VCaP (cell line): ENCODE data around the gene CIPC.

Experiments
- H3K27ac ChIP-seq: fragments of 450-650 bp; 2 replicates; pipeline ENCODE4 v1.5.1; 2017
- CTCF ChIP-seq: fragments of 450-650 bp; conservative IDR thresholded peaks from 2 replicates; pipeline ENCODE4 v1.5.1; 2017; ENCODE audit warnings: mild to moderate bottlenecking, moderate library complexity

The CIPC gene

GRCh38 chr14:77130386-77130785 lies 32.3 kb downstream of the CIPC start:
- TF ChIP-seq CTCF, result no peak
- no peak overlapping the region for H3K27ac ChIP-seq

- no peak overlapping the region for H3K27ac ChIP-seq
- no peak for TF ChIP-seq CTCF
These were observed 33.1 kb downstream of the CIPC start for GRCh38 chr14:77131206-77131605.

- no peak for TF ChIP-seq CTCF
- H3K27ac ChIP-seq, result no peak overlapping the region
These were observed 33.9 kb downstream of the CIPC start for GRCh38 chr14:77131871-77132486.

- TF ChIP-seq CTCF, result no peak
- no peak overlapping the region for H3K27ac ChIP-seq
These were observed 35.8 kb downstream of the CIPC start for GRCh38 chr14:77133720-77134338.

- no peak overlapping the region for H3K27ac ChIP-seq
- no peak for TF ChIP-seq CTCF
These were observed 41.0 kb downstream of the CIPC start for GRCh38 chr14:77139022-77139421.

- H3K27ac ChIP-seq, result no peak overlapping the region
- TF ChIP-seq CTCF, result peak; percentile 86
These were observed 41.7 kb downstream of the CIPC start for GRCh38 chr14:77139540-77140358.
